ENCODE results near the gene ATP11A. TPM values are rescaled to one million over a fixed set of nuclear protein-coding genes. Genes with fewer than 3 reads are reported as not detected.

ATP11A gene
- total and polyA plus RNA-seq, 10 of the 15 experiments (the other 5 are each of a cell fraction or from before 2014, with no cell fraction given), result 1.4 to 69.6 (median 14.4) TPM

DNA sequence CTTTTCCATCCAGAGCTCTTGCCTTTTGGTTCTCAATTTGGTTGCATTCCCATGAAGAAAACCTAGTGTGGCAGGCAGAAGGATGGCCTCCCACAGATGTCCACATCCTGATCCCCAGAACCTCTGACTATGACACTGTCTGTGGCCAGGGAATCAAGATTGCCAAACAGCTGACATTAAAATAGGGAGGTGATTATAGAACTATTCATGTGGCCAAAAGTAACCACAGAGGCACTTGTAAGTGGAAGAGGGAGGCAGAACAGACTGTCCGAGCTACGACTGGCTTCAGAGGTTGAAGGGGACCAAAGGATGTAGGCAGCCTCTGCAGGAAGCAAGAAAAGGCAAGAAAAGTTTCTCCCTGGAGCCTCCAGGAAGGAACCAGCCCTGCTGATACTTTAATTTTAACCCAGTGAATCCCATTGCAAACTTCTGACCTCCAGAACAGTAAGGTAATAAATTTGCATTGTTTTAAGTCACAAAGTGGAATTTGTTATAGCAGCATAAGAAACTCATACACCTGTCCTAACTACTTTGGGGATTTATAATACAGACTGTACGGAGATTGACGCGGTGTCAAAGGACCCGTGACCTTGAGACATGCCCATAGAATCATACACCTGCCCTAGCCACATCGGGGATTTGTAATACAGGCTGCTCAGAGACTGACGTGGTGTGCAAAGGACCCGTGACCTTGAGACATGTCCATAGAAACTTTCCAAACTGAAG is 106.5 kb downstream of the ATP11A start:
- in situ Hi-C loops (cut with MboI) (no loop called here), intact Hi-C loops (cut with micrococcal nuclease; ENCODE audit: unreplicated experiment) (no loop called here)
- no peak for TF ChIP-seq HDAC6 (IDR thresholded peaks at IDR 0.05; ENCODE audit: unreplicated experiment)
- TF ChIP-seq, protein P1, sequence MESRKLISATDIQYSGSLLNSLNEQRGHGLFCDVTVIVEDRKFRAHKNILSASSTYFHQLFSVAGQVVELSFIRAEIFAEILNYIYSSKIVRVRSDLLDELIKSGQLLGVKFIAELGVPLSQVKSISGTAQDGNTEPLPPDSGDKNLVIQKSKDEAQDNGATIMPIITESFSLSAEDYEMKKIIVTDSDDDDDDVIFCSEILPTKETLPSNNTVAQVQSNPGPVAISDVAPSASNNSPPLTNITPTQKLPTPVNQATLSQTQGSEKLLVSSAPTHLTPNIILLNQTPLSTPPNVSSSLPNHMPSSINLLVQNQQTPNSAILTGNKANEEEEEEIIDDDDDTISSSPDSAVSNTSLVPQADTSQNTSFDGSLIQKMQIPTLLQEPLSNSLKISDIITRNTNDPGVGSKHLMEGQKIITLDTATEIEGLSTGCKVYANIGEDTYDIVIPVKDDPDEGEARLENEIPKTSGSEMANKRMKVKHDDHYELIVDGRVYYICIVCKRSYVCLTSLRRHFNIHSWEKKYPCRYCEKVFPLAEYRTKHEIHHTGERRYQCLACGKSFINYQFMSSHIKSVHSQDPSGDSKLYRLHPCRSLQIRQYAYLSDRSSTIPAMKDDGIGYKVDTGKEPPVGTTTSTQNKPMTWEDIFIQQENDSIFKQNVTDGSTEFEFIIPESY (IDR thresholded peaks at IDR 0.05), result no peak
- TF ChIP-seq RBBP5 (conservative IDR thresholded peaks at IDR 0.05), result no peak
- no peak for TF ChIP-seq EGR1 (IDR thresholded peaks at IDR 0.05; ENCODE audit: borderline replicate concordance in 1 of 2, low read depth in 2 of 2, low read length in 2 of 2)
- no peak for TF ChIP-seq ZNF24 (IDR thresholded peaks at IDR 0.05)
- TF ChIP-seq CREM (IDR thresholded peaks at IDR 0.05; ENCODE audit: low read depth), result no peak
- no peak for TF ChIP-seq NFIC (IDR thresholded peaks at IDR 0.05; ENCODE audit: low read depth, low read length)
- TF ChIP-seq RUNX3 (IDR thresholded peaks at IDR 0.05; ENCODE audit: low read length), result no peak
- TF ChIP-seq SUPT20H (IDR thresholded peaks at IDR 0.05; ENCODE audit: borderline replicate concordance, control insufficient read depth, low read depth, low read length), result no peak
- no peak for ATAC-seq
- Histone ChIP-seq H3K4me1 (ENCODE audit: control insufficient read depth, insufficient read depth, low read length) (peaks cover 7% of the 10 kb centered on the region; the same call in 1 of the 2 replicates), H3K9me3 (replicated peaks; ENCODE audit: control insufficient read depth, insufficient read depth, low read length) (no peaks in the 10 kb centered on the region; the same call in 1 of the 3 replicates), H3K4me2 (ENCODE audit: control insufficient read depth, insufficient read depth) (no peak overlapping the region), H3K27me3 (replicated peaks in 1 of 2; ENCODE audit: control insufficient read depth in 2 of 2, insufficient read depth in 2 of 2, low read length in 1 of 2) (no peaks in the 10 kb centered on the region), H4K20me1 (ENCODE audit: control insufficient read depth, insufficient read depth) (no peaks in the 10 kb centered on the region), H3K4me3 (no peak overlapping the region), H2AFZ (ENCODE audit: control insufficient read depth, low read depth, low read length) (no peak overlapping the region), H3K9ac (ENCODE audit: control insufficient read depth, insufficient read depth, low read length) (no peak overlapping the region), H3K27ac (ENCODE audit: control insufficient read depth, insufficient read depth) (no peak overlapping the region), H3K36me3 (ENCODE audit: control insufficient read depth in 2 of 2, insufficient read depth in 2 of 2, low read length in 1 of 2) (no peaks in the 10 kb centered on the region; a peak in 3 of 4 replicates), H3K79me2 (ENCODE audit: control insufficient read depth, insufficient read depth, low read length) (0 out of 2 replicates have a peak, but pooled peaks cover 2% of the 10 kb centered on the region)
- no peak for DNase-seq (ENCODE audit: low read depth, low spot score)
- BruUV-seq (replicated peaks), result no TSS peak
- no peak for FAIRE-seq
- ChIA-PET RAD21 (ENCODE audit: unreplicated experiment) (interaction anchor here (0.6 kb wide), 1 partner anchor 1634 kb away, joined by 3 read pairs; no protein-coding TSS in a partner anchor), CTCF (no interaction called here), POLR2A (no interaction called here), SMC1A (ENCODE audit: uncharacterized antibody, unreplicated experiment) (interaction anchor here (0.8 kb wide), 1 partner anchor 8 kb away, joined by 3 read pairs; no protein-coding TSS in a partner anchor)
- WGBS (ENCODE audit: insufficient coverage, insufficient replicate concordance, low lambda C conversion rate, missing lambda C conversion rate), result 99% methylated on average over 9 of the region's 9 CpGs

Data from GM12878 (cell line).